Nucleus accumbens (tissue), 56 donors: ENCODE results near the gene FXYD5.

Experiments
- DNase-seq, 56 donors: peaks; one replicate each; lab custom pipeline; 2025; lab: John Stamatoyannopoulos, UW

Gene FXYD5

GRCh38 chr19:35206855-35207254, 52.3 kb downstream of the FXYD5 start:
- DNase-seq, result no peak

GRCh38 chr19:35207391-35207871, 52.9 kb downstream of the FXYD5 start:
- DNase-seq, result no peak

- DNase-seq, result no peak
Observed at GRCh38 chr19:35208121-35208520, 53.6 kb downstream of the FXYD5 start.

DNA sequence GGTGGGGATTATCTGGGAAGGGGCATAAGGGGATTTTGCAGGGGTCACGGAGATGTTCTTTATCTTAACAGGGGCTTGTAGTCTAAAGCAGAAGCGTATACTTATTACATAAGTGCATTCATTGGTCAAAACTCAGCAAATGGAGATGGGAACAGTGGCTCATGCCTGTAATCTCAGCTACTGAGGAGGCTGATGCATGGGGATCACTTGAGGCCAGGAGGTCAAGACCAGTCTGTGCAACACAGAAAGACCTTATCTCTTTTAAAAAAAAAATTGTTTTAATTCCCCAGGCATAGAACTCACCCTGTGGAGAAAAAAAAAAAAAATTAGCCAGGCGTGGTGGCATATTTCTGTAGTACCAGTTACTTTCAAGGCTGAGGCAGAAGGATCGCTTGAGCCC, 55.1 kb downstream of the FXYD5 start:
- DNase-seq, result no peak

GRCh38 chr19:35211545-35212230, 57.2 kb downstream of the FXYD5 start:
- DNase-seq, result no peak

GRCh38 chr19:35212241-35212640, 57.7 kb downstream of the FXYD5 start:
- no peak for DNase-seq

DNA sequence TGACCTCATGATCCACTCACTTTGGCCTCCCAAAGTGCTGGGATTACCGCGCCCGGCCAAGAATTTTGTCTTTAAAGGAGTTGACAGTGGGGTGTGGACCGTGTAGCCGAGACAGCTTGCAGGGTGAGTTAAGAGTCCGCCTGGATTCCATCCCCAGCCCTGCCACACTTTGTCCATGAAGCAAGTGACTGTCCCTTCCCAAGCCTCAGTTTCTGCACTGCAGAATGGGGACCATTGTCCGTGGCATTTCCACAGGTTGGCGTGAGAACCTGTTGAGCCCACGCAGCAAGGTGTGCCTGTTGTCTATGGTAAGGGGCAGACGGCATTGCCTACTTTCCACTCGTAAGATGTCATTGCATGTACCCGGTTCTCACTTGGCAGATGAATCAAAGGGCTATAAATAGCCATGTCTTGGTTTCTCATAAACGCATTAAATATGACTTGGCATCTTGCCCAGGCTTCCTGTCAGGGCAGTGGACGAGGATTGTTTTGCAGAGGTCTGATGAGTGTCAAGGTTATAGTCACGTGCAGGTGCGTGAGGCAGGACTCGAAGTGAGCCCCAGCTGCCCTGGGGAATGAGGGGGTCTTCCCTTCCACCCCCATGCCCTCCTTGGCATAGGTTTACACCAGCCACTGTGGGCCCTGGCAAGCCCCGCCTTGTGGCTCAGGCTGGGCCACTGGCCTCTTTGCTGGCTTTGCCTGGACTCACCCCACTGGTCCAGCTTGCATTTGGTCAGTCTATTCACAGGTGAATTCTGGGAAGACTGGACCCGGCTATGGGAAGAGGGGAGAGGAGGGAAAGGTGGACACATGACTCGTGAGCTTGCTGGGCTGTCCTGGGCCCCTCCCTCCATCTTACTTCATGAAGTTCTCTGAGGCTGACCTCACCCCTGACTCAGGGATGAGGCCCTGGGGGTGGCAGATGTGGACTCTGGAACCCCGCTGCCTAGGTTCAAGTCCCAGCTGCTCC, 59.4 kb downstream of the FXYD5 start:
- DNase-seq, result peak in 3 of 56 donors; percentile 3 to 56 (median 10)

DNA sequence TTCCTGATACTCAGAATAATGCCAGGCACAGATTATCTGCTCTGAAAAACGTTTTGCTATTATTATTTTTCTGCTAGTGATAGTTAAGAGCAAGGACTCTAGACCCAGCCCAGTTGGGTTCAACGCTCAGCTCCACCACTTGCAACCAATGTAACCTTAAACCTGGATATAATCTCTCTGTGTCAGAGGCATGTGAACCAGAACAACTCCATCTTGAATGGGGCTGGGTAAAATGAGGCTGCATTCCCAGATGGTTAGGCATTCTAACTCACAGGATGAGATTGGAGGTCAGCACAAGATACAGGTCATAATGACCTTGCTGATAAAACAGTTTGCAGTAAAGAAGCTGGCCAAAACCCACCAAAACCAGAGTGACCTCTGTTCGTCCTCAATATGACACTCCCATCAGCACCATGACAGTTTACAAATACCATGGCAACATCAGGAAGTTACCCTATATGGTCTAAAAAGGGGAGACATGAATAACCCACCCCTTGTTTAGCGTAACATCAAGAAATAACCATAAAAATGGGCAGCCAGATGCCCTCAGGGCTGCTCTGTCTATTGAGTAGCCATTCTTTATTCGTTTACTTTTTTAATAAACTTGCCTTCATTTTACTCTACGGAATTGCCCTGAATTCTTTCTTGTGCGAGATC, 60.4 kb downstream of the FXYD5 start:
- no peak for DNase-seq

GRCh38 chr19:35216016-35216832, 61.7 kb downstream of the FXYD5 start:
- DNase-seq, result no peak

- peak in 2 of 56 donors; percentile 11 to 14 for DNase-seq
Observed at GRCh38 chr19:35216833-35217648, 62.5 kb downstream of the FXYD5 start.

- DNase-seq, result no peak
Observed at GRCh38 chr19:35217649-35217990, 63.1 kb downstream of the FXYD5 start.

GRCh38 chr19:35219008-35219407, 64.5 kb downstream of the FXYD5 start:
- no peak for DNase-seq
